Fibroblast of skin of back (primary cell): ENCODE data around the gene RETREG1.
A peak's percentile ranks its signal among the peaks of the same experiment; 100 is the strongest.

Experiments used
- DNase-seq: peaks from one replicate; pipeline ENCODE4 v3.0.0-alpha.2; 2013

The RETREG1 gene

GRCh38 chr5:16521521-16522483 lies 95.0 kb downstream of the RETREG1 start:
- no peak for DNase-seq

DNA sequence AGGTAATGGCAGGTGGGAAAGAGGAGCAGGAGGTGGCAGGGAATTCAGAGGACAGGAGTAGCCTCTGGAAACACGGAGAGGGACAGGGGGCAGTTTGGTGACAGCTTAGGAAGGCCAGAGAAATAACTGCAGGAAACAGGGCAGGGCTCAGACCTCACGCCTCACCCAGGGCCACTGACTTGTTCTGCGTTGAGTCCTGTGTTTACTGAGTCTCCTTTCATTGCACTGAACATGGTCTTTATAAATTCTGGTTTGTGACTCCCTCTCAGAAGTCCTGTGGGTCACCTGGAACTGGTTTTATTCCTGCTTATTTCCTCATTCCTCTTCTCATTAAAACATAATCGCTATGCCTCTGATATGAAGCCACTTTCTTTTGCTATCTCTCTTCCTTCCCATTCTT lies 96.0 kb downstream of the RETREG1 start:
- no peak for DNase-seq

DNA sequence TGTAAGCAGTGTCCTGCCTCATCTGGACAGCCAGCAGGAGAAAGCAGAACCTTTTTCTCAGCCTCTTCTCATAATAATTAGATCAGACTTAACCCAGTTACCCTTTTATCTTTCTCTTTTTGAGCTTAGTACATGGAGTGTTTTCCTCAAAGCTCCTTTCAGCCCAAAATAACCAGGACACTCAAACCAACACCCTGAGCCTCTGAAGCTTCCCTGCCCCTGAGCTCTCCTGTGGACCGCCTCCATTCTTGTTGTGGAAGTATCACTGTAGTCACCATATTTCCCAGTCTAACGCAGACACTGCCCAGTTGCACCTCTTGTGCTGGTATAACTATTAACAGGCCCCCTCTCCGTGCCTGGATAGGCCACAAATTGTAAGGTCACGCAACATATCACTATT lies 97.4 kb downstream of the RETREG1 start:
- DNase-seq, result no peak

DNA sequence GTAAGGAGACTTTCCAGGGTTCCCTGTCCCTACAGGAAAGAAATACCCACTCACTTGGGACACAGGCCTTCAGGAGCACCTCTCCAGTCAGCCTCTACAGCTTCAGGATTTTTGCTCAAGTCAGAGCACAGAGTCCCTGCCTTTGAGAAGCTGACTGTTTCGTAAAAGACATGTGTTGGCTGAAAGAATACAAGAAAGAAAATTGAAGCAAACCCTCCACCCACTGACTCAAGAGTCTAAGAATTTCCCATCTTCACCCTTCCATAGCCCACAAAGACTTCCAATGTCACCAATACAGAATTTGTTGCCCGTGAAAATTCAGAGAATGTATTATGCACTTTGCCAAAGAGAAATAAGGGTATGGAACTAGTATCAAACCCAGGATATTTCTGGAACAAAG lies 98.2 kb downstream of the RETREG1 start:
- DNase-seq, result no peak

DNA sequence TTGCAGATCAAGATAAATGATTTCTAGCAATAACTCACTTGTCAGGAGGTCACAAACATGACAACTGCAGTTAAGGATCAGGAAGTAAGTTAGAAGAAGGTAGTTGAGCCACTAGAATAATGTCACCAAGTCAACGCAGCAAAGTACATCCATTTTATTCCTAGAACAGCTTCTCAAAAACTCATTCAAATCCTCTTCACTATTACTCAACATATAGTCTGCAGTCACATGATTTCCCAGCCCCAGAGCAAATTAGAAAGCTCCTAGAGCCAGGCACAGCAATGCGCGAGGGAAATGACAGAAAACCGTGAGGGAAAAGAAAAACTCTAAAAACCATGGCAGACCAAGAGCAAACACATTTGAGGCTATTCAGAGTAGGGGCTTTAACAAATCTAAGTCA lies 101.3 kb downstream of the RETREG1 start:
- DNase-seq, result no peak

DNA sequence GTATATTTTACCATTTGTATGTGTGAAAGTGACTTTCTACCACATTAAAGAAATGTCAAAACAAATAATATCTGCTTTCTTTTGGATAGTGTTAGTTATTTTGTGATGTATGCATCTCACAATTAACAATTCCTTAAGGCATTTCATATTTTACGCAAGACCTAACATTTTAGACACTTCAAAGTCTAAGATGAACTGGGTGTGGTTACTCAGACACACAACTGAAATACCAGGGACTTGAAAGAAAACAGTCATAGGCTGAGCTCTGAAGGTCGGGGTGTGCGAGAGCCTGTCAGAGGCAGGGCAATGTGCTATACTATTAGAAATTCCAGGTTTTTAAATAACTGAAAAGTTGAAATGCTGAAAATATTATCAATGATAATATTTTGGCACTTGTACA lies 106.7 kb downstream of the RETREG1 start:
- DNase-seq, result no peak

DNA sequence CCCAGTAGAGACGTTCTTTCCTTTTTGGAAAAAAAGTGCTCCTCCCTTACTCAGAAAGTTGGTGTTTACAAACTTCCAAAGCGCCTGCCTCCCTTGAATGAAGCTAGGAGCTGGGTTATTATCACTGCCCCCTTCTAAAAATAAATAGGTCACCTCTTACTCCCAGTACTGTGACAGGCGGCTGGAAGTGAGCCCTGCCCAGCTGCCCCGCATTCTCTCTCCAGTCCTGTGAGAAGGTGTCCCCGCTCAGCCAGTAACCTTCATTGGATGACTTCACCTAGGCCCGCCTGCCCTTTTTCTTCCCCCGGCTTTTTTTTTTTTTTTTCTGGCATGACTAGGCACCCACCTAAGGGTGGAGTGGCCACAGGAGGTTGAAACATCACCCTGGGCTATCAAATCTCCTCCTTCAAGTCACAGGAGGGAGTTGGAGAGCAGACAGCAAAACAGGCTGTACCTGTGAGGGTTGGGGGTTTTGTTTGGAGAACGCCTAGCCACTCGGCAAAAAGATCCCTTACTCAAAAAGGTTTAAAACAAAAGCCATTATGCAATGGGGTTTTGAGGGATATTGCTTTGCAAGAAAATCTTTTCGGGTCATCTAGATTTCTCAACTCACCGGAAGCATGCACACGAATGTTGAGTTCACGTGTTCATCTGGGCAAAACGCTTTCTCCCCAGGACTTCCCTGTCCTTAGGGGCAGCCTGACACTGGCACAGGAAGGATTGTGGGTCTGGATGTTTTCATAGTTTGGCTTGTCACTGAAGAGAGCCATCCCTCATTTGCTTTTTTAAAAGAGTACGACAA lies 107.9 kb downstream of the RETREG1 start:
- no peak for DNase-seq

DNA sequence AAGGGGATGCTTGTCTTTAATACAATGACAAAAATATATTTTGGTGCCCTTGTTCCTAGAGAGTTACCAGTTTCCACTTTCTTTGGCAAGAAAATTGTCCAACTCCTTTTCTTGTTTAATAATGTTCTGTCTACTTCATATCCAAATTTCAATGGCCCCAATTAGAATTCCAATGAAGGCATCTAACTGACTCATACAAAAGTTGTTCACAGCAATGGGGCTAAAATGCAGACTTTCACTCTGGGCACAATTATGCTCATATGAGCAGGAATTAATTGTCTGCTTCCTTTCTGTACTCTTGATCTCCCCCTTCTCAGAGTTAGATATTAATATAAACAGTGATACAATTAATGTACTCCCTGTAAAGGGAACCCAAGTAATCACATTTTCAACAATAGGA lies 109.1 kb downstream of the RETREG1 start:
- peak; percentile 61 for DNase-seq

DNA sequence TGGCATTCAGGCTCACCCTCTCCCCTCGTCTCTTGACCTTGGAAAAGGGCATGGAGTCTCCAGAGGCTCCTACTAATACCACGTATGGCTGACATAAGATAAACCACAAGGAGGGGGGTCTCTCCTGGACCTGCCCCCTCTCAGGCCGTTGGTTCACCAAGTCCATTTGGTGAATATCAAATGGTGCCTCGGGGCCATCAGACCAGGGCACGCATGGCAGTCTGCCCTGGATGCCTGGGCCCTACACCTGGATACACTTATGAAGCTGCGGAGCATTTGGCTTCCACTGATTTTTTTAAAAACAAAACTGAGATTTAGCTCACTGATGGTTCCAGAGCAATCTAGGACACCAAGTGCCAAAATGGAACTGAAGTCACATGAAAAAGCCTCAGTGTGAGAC lies 110.9 kb downstream of the RETREG1 start:
- no peak for DNase-seq

DNA sequence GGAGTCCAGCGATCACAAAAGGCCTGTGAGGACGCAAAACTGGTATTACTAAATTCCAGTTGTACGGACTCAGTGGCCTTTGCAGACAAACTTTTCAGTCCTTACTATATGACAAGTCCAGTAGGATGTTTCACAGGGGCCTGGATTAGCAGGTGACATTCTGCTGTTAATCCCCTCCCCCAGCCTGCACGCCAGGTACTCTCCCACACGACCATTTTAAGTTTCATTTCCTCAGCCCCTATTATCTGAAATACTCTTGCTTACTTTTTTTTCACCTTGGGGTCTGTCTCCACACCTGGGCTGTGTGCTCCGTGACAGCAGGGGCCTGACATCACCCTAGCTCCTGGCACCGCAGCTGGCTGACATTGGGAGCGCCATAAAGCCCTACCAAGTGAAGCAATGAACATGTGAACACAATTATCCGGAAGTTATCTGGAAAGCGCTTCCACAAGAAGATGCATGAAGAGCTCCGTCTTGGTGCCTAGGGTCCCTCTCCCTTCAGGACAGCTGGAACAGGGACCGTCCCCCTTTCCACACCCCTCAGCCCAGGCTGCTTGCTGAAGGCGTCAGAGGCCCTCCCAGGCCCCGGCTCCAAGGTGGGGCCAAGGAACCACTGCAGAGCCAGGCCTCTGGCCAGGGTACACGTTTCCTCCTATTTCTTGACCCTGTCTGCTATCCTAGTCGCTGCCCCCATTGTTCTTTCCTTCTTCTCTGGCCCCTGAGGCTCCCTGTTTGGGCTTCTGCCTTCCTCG lies 111.5 kb downstream of the RETREG1 start:
- DNase-seq, result no peak

DNA sequence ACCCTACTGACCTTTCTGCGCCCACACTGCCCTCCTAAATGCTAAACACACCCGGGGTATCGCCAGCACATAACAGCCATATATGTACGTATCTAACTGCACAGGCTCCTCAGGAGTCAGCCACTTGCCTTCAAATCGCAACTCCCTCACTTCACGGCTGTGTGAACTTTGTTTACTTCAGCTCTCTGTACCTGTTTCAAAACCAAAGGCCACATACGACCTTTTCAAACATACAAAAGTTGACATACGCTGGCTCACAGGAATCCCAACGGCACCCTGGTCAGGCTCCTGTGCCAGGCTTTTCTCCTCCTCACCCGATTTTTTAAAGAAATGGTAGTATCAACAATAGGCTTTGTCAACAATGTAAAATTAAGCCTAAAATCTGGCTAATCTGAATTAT lies 112.2 kb downstream of the RETREG1 start:
- DNase-seq, result no peak

- no peak for DNase-seq
These were observed 113.9 kb downstream of the RETREG1 start for GRCh38 chr5:16502866-16503265.

DNA sequence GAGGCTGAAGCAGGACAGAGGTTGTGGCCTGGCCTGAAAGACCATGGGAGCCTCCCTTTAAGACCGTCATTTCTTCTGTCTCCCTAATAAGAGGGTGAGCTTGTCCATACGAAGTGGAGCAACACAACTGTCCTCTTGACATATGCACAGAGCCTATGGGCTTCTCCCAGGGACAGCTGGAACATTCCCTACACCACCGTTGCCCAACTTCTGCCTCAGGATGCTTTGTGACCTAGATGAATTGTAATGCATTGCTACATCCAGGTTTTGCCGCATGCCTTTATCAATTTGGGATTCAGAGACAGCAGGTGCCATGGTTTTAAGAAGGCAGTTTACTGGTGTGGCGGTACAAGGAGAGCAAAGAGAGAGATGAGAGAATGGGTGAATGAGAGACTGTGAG lies 116.8 kb downstream of the RETREG1 start:
- DNase-seq, result no peak

GRCh38 chr5:16497546-16497945 lies 119.3 kb downstream of the RETREG1 start:
- no peak for DNase-seq

GRCh38 chr5:16493261-16493660 lies 123.5 kb downstream of the RETREG1 start:
- no peak for DNase-seq

DNA sequence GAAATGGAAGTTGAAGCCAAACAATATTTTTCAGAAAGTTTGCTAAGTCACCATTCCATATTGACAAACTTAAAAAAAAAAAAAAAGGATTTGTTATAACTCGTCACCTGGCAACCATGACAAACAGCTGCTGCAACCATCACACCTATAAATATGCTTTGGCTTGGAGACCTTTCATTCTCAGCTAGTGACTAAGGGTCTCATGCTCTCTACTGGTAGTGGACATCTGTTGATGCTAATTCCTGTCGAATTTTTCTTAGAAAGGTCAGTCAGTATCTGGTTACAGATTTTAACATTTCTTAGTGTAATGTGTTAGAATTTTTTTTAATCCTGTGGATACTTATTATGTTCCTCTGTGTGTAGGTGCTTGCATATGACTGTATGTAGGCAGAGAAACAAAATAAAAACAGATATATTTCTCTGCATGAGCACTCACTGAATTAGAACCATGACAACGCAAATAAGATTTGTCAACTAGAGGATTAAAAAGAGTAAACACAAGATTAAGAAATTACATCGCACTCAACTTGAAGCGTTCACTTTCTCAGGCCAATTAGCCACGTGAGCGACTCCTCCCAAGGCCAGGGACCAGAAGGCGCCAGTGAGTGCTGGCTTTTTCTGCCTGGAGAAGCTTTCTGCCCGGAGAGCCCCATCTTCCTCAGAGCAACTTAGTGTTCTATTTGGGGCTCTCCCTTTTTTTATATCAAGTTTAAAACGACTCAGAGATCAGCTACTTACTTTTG lies 124.2 kb downstream of the RETREG1 start:
- DNase-seq, result peak; percentile 14

GRCh38 chr5:16490911-16491310 lies 125.9 kb downstream of the RETREG1 start:
- no peak for DNase-seq

DNA sequence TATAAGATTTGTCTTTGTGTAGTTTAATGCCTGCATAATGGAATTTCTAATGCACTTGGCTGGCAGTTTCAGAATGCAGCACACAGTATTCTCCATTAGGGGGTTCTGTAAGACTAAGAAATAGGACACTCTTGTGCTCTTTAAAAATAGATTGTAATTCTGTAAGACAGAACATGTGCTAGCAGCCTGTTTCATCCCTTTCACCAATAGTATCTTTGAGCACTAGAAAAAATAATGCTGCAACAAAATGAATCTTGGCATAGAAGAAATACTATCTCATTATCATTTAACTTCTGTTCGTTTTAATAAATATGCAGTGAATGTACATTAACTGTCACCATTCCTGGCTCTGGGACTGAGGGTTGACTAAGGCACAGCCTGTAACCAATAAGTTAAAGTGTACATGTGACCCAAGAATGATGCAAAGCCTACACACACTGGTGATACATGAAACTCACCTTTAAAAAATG lies 127.4 kb downstream of the RETREG1 start:
- peak; percentile 49 for DNase-seq

- no peak for DNase-seq
These were observed 129.3 kb downstream of the RETREG1 start for GRCh38 chr5:16487456-16487855.

- DNase-seq, result no peak
These were observed 130.1 kb downstream of the RETREG1 start for GRCh38 chr5:16486711-16487111.

- no peak for DNase-seq
These were observed 131.1 kb downstream of the RETREG1 start for GRCh38 chr5:16485656-16486055.

DNA sequence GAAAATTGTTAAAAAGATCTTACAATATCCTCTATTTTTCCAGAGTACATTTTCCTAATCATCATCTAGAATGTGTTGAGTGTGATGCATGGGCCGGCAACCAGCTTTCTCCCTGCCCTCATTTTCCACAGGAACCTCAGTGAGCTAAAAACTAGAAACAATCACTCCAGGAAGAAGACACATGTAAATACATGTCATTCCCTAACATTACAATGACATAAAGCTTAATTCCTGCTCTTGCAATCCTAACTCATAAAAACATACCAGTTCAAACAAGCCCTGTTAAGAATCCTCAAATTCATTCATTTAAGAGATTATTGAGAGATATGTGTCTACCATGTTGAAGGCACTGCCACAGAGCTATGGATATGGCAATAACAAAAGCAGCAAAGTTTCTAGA lies 132.7 kb downstream of the RETREG1 start:
- DNase-seq, result no peak
